ENCODE results near the gene ARID1B.

ARID1B gene

DNA sequence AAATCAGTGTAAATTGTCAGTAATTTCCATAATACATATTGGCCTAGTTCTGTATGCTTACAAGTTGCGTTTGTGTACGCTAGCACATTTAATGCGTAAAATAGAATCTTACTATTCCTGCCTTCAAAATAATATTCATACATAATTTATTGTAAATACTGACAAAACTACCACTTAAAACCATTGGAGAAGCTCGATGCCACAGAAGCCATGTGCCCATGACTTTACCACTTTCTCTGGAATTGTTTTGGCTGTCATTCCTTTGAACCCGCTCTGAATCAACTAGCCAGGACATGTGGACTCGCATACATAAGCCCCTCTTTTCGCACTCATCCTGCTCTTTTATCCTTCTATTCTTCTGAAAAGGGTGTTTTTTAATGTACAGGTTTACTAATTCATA, 394.6 kb downstream of the ARID1B start:
- no peak for DNase-seq

DNA sequence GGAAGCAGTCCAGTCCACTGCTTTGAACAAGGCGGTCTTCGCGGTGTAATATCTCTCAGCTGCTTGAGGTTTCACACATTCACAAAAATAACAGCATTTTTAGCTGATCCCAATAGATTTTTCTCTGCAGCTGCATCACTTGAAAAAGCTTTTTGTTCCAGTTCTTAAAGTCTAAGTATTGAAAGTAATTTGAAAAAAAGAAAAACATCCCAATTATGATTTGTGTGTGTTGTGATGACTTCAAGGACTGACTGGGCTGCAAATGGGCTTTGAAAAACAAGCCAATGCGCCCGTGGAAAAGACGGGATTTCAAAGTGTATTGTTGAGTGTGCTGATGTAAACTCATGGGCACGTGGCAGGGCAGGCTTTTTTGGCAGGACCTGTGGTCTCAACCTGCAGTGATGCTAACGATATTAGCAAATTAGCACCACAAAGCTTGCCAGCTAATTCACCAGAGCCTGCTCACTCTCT, 395.1 kb downstream of the ARID1B start:
- no peak for DNase-seq

- DNase-seq: no peak
Observed at GRCh38 chr6:157172830-157173536, 395.8 kb downstream of the ARID1B start.

DNA sequence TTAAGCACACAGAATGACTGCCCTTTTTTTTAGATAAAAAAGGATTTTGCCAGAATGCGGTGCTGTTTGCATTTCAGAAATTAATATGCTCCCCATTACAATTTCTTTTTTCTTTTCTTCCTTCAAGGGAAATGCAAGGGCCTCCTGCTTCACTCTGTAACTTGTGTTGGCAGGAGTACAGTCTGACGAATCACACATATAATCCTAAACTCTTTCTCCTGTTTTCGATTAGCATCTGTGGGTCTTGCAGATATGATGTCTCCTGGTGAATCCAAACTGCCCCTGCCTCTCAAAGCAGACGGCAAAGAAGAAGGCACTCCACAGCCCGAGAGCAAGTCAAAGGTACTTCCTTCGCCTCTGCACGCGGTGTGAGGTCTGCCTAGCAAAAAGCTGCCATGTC, 396.6 kb downstream of the ARID1B start:
- no peak for DNase-seq

- DNase-seq: no peak
Observed at GRCh38 chr6:157174731-157175130, 397.6 kb downstream of the ARID1B start.

DNA sequence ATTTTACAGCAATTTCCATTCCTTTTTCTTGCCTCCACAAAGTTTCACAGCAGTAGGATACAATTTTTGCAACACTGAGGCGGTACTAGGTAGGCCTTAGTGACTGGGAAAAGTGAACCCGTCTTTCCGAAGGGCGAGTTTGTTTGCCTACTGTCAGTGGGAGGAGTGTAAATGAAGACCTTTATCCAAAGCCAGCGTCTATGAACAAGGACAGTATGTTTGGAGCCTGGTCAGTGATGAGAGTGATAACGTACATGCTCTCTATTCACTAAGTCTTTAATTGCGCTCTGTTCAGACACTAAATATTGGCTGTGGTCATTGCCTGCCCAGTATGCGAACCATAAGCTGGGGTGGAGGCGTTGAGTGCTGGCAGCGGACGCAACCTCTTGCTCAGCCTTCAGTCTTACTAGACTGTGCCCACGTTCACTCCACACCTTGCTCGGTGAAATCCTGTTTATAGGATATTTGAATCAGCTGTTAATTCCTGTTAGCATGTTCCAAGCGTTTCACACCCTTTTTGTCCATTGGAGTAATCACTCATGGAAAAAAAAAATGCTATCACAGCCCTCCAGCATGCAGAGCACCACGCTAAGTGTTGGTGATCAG, 400.7 kb downstream of the ARID1B start:
- no peak for DNase-seq

GRCh38 chr6:157181649-157182048, 404.5 kb downstream of the ARID1B start:
- DNase-seq: no peak

- no peak for DNase-seq
Observed at GRCh38 chr6:157182503-157183264, 405.5 kb downstream of the ARID1B start.

- peak; percentile 33 for DNase-seq
Observed at GRCh38 chr6:157184202-157185015, 407.2 kb downstream of the ARID1B start.

DNA sequence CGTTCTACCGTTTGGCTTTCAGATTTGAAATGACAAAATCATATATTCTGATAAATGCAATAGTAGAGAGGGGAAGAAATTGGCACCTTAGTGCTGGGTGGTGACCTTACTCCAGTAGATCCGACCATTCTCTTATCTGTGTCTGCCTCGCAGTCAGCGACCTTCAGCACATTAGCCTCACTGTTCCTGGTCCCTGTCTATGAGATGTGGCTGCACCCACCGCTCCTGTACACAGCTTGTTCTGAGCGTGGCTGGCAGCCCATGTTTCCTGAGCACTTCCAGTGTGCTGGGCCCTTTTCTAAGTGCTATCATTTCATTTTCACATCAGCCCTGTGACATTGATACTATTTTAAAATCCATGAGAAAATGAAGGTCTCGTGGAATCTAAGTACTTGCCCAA, 408.0 kb downstream of the ARID1B start:
- no peak for DNase-seq

DNA sequence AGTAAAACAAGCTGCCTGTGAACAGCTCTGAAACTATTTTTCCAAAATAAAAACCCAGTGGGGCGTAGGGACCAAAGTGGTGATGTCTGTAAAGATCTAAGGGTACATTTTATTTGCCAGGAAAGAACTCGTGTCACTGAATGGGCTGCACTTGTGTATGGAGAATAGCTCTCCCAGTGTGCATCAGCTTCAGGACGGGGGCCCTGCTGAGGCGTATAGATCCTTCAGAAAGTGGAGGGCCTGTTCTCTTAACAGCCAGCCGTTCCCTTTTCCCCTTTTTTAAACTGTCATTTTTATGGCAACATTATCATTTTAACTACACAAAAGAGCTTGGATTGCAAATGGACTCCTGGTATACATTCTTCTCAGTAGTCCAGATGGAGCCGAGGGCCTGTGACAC, 408.8 kb downstream of the ARID1B start:
- DNase-seq: no peak

DNA sequence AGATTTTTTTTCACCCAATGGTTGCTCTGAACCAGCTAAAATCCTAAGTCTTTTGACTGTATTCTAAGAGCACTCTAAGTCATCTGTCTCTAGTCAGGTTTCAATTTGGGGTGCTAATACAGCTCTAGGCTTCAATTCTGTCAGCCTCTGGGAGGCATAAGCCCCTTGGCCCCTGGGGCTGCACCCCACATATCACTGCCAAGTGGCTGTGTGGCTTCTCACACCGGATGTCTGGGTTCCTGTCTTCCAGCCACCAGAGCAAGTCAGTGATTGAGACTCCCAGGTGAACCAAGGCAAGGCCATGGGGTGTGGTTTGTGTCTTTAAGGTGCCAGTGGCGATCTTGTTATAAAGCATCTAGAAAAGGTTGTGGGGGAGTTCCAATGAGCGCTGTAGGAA, 409.6 kb downstream of the ARID1B start:
- no peak for DNase-seq

DNA sequence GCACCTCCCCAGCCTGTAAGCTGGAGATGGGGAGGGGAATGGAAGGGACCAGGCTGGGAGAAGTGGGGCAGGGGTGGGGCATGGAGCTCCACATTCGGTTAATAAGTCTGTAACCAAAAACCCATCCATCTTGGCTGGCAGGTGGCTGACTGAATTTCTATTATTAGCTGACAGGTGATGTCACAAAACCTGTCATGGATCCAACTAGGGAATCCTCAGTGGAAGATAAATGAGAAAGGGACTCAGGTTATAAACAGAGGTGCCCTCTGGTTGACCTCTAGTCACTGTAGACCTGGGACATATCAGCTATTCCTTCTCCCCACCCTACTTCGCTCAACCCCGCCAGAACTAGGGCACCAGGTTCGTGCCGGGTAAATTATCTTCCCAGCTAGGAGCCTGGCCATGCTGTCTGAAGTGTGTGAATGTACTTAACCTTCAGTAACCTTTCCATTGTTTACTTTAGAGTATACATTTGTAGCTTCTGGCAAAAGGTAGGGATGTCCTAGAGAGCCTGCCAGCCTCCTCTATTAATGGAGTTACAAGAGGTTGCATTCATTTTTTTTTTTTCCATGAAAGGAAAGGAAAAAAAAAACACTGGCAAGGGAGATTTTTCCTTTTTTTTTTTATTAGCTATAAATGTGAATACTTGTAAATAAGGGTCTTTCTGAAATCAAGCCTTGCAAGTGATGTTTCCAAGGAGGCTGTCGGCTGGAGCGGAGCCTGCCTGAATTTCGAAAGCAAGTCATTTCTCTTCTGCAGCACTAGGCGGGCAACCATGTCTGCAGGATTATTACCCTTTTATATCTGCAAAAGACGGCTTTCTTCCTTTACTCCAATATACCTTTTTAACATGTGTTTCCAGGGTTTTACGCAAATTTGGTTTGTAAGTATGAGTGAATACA, 410.3 kb downstream of the ARID1B start:
- no peak for DNase-seq

DNA sequence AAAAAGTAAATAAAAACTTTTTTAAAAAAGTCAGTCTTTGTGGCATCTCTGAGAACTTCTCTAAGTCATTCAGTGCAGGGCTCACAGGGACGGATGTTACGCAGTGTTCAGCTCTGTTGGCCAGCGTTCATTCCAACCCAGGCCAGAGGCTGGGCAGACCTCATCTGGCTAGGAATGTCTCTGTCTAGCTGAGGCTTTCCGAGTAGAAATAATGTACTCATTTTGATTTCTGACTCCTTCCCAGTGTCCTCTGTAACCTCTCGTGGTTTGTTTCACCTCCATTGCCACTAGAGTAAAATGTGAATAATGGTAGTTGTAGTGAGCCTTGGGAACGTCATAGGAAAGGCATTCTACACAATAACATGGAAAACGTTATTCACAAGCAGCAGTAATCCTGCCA, 411.0 kb downstream of the ARID1B start:
- no peak for DNase-seq

DNA sequence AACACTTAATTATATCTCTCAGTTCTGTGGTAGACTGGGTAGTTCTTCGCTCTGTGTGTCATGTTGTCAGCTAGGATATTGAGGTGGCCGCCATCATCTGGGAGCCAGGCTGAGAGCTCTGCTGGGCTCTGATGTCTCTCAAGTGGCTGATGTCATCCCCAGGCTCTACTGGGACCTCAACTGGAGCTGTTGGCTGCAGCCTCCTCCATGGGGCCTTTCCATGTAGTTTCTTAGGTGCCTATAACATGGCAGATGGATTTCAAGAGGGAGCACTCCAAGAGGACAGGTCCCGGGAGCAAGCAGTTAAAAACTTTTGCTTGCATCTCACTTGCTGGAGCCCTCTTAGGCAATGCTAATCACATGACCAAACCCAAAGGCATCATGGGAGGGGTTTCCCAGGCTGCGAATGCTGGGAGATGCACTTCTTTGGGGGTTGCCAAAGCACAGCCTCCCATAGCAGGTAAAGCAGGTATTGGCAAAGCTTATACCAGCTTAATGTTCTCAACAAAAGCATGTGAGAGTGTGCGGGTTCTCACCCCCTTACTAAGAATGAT, 416.3 kb downstream of the ARID1B start:
- no peak for DNase-seq

DNA sequence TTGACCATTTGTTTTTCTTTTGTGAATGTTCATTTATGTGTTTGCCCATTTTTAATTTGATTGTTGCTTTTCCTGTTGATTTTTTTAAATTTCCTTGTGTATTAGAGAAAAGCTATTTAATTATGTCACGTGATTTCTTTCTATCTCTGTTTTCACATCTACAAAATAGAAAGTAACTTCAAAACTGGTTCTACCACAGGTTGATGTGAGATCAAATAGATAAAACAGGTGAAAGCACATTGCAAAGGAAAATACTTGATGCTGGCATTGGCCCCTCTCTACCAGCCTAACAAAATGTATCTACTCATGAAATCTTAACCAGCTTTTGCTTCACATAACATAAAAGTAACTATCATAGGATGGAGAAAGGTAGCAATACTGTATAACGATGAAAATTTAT, 416.9 kb downstream of the ARID1B start:
- no peak for DNase-seq

- no peak for DNase-seq
Observed at GRCh38 chr6:157194643-157195042, 417.5 kb downstream of the ARID1B start.

GRCh38 chr6:157196391-157196790, 419.2 kb downstream of the ARID1B start:
- no peak for DNase-seq

GRCh38 chr6:157198425-157199279, 421.5 kb downstream of the ARID1B start:
- DNase-seq: no peak

DNA sequence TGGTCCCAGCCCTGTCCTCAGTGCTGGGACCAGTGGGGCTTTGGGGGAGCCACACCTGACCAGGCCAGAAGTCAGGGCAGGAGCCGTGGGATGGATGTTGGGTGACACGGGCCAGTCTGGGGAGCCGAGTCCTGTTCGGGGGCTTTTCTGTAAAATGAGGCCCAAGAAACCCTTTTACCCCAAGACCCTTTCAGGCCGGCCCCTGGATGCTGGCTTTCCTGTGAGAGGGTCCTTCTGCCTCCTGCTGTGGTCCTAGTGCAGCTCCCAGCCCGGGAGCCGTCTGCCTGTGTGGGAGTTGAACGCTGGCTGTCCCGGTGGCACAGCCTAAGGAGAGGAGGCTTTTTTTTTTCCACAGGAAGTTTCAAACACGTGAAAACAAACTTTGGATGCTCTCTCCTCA, 422.9 kb downstream of the ARID1B start:
- no peak for DNase-seq

DNA sequence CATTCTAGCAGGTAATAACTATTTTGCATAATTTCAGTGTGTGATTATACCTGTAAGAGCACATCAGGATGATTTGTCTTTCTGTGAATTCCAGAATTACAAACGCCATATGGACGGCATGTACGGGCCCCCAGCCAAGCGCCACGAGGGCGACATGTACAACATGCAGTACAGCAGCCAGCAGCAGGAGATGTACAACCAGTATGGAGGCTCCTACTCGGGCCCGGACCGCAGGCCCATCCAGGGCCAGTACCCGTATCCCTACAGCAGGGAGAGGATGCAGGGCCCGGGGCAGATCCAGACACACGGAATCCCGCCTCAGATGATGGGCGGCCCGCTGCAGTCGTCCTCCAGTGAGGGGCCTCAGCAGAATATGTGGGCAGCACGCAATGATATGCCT, 423.4 kb downstream of the ARID1B start:
- DNase-seq: no peak
